MM.1S (cell line): ENCODE results near the gene EPHA6.

Experiments used
- DNase-seq: peaks from one replicate; pipeline ENCODE4 v3.0.0-alpha.2; 2015
- H2AFZ ChIP-seq: fragments of 300-600 bp; sonication (generic); 2 replicates; pipeline ENCODE4 v1.6.0; 2016; ENCODE audit warnings: antibody characterized with exemption, low read length
- H3F3A ChIP-seq: fragments of 300-600 bp; sonication (generic); 2 replicates; pipeline ENCODE4 v1.6.1; 2016; ENCODE audit warnings: mild to moderate bottlenecking, antibody characterized with exemption, low read length, moderate library complexity, mixed read lengths; ENCODE audit not compliant: insufficient read depth
- H3K27ac ChIP-seq: fragments of 300-600 bp; sonication (generic); 2 replicates; pipeline ENCODE4 v1.5.1; 2016; ENCODE audit warnings: mild to moderate bottlenecking, low read length
- H3K27me3 ChIP-seq: fragments of 300-600 bp; sonication (generic); replicated peaks from 2 replicates; pipeline ENCODE4 v1.6.0; 2016; ENCODE audit warnings: low read length; ENCODE audit not compliant: insufficient read depth
- H3K36me3 ChIP-seq: fragments of 300-600 bp; sonication (generic); replicated peaks from 2 replicates; pipeline ENCODE4 v1.6.1; 2016; ENCODE audit warnings: mild to moderate bottlenecking, low read length, mixed read lengths; ENCODE audit not compliant: insufficient read depth
- H3K4me1 ChIP-seq: fragments of 300-600 bp; sonication (generic); 2 replicates; pipeline ENCODE4 v1.6.1; 2016; ENCODE audit warnings: low read length, mixed read lengths
- H3K4me2 ChIP-seq: fragments of 300-600 bp; sonication (generic); 2 replicates; pipeline ENCODE4 v1.6.0; 2016; ENCODE audit warnings: low read depth, low read length
- H3K4me3 ChIP-seq: fragments of 300-600 bp; sonication (generic); 2 replicates; pipeline ENCODE4 v1.5.1; 2016; ENCODE audit warnings: low read length, mixed read lengths
- H3K79me2 ChIP-seq: fragments of 300-600 bp; sonication (generic); 2 replicates; pipeline ENCODE4 v1.6.1; 2016; ENCODE audit warnings: mixed run types, low read length, mixed read lengths
- H3K9ac ChIP-seq: fragments of 300-600 bp; sonication (generic); 2 replicates; pipeline ENCODE4 v1.6.1; 2016; ENCODE audit warnings: low read length, mixed read lengths
- H3K9me2 ChIP-seq: fragments of 300-600 bp; sonication (generic); replicated peaks from 2 replicates; pipeline ENCODE4 v1.6.1; 2016; ENCODE audit warnings: mild to moderate bottlenecking, low read length, mixed read lengths; ENCODE audit not compliant: insufficient read depth
- H3K9me3 ChIP-seq: fragments of 300-600 bp; sonication (generic); replicated peaks from 2 replicates; pipeline ENCODE4 v1.6.1; 2016; ENCODE audit warnings: mild to moderate bottlenecking, low read length, mixed read lengths; ENCODE audit not compliant: insufficient read depth
- H4K20me1 ChIP-seq: fragments of 300-600 bp; sonication (generic); 2 replicates; pipeline ENCODE4 v1.6.1; 2016; ENCODE audit warnings: mild to moderate bottlenecking, low read length, moderate library complexity, mixed read lengths; ENCODE audit not compliant: insufficient read depth
- CTCF ChIP-seq: fragments of 300-600 bp; sonication (generic); IDR thresholded peaks from 2 replicates; pipeline ENCODE4 v1.5.1; 2016; ENCODE audit warnings: antibody characterized with exemption, low read length, mixed read lengths
- EZH2 ChIP-seq: fragments of 300-600 bp; sonication (generic); optimal IDR thresholded peaks from 2 replicates; pipeline ENCODE3; 2017; ENCODE audit warnings: low read depth, mild to moderate bottlenecking, antibody characterized with exemption, low read length, mixed read lengths
- EZH2phosphoT487 ChIP-seq: fragments of 300-600 bp; sonication (generic); IDR thresholded peaks from 2 replicates; pipeline ENCODE4 v1.6.1; 2018; ENCODE audit warnings: antibody characterized with exemption, low read length

Gene EPHA6

GRCh38 chr3:97070302-97070701, 255.9 kb downstream of the EPHA6 start:
- no peak overlapping the region for H3K4me3 ChIP-seq
- no peaks in the 10 kb centered on the region for H3K4me1 ChIP-seq
- no peak overlapping the region for H3K4me2 ChIP-seq
- no peak overlapping the region for H3K9ac ChIP-seq
- no peaks in the 10 kb centered on the region for H3K9me3 ChIP-seq
- no peaks in the 10 kb centered on the region for H3K79me2 ChIP-seq
- no peak for TF ChIP-seq EZH2phosphoT487
- no peak for TF ChIP-seq CTCF
- TF ChIP-seq EZH2, result no peak
- DNase-seq, result no peak
- H3K9me2 ChIP-seq, result no peaks in the 10 kb centered on the region
- H3K36me3 ChIP-seq, result no peaks in the 10 kb centered on the region
- no peak overlapping the region for H3K27ac ChIP-seq
- H3F3A ChIP-seq, result no peaks in the 10 kb centered on the region
- H4K20me1 ChIP-seq, result no peaks in the 10 kb centered on the region
- no peak overlapping the region for H2AFZ ChIP-seq
- H3K27me3 ChIP-seq, result no peaks in the 10 kb centered on the region

- Histone ChIP-seq H2AFZ (no peak overlapping the region), H4K20me1 (no peaks in the 10 kb centered on the region), H3K27me3 (no peaks in the 10 kb centered on the region), H3K9me2 (no peaks in the 10 kb centered on the region), H3K9me3 (no peaks in the 10 kb centered on the region), H3K27ac (no peak overlapping the region), H3K9ac (no peak overlapping the region), H3K4me1 (no peaks in the 10 kb centered on the region), H3K4me3 (no peak overlapping the region), H3K36me3 (no peaks in the 10 kb centered on the region), H3F3A (no peaks in the 10 kb centered on the region), H3K4me2 (no peak overlapping the region), H3K79me2 (no peaks in the 10 kb centered on the region)
- DNase-seq, result no peak
- TF ChIP-seq EZH2phosphoT487 (no peak), EZH2 (no peak), CTCF (no peak)
Measured at GRCh38 chr3:97074546-97074945, 260.2 kb downstream of the EPHA6 start.

- TF ChIP-seq EZH2phosphoT487 (no peak), EZH2 (no peak), CTCF (no peak)
- Histone ChIP-seq H3K36me3 (no peaks in the 10 kb centered on the region), H3F3A (no peaks in the 10 kb centered on the region), H3K27me3 (no peaks in the 10 kb centered on the region), H3K79me2 (no peaks in the 10 kb centered on the region), H4K20me1 (no peaks in the 10 kb centered on the region), H2AFZ (no peak overlapping the region), H3K9me3 (no peaks in the 10 kb centered on the region), H3K9ac (no peak overlapping the region), H3K4me2 (no peak overlapping the region), H3K27ac (no peak overlapping the region), H3K9me2 (no peaks in the 10 kb centered on the region), H3K4me1 (no peaks in the 10 kb centered on the region), H3K4me3 (no peak overlapping the region)
- DNase-seq, result no peak
Measured at GRCh38 chr3:97076673-97077072, 262.3 kb downstream of the EPHA6 start.

DNA sequence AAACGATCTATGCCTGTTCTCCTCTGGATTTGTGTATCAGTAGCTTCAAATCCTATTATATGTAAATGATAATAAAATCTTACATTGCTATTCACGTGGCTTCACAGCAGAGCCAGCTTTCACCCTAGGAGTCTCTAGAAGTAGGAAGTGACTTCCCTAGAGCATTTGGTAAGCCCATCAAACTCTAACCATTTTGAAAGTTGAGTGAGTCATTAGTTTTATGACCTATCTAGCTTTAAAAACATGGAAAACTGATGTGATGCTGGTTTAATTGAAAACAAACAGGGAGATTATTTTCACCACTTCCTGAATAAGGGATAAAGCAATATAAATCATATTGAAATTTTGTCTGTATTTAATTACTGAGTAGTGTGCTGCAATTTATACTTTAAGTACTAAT, 275.2 kb downstream of the EPHA6 start:
- no peaks in the 10 kb centered on the region for H3K9me3 ChIP-seq
- no peaks in the 10 kb centered on the region for H3K36me3 ChIP-seq
- H3K4me3 ChIP-seq, result no peak overlapping the region
- no peak overlapping the region for H2AFZ ChIP-seq
- no peaks in the 10 kb centered on the region for H3F3A ChIP-seq
- DNase-seq, result no peak
- no peak overlapping the region for H3K27ac ChIP-seq
- no peaks in the 10 kb centered on the region for H3K27me3 ChIP-seq
- H3K4me2 ChIP-seq, result no peak overlapping the region
- H3K4me1 ChIP-seq, result no peaks in the 10 kb centered on the region
- no peak for TF ChIP-seq EZH2phosphoT487
- no peak for TF ChIP-seq EZH2
- no peak for TF ChIP-seq CTCF
- no peak overlapping the region for H3K9ac ChIP-seq
- no peaks in the 10 kb centered on the region for H3K79me2 ChIP-seq
- no peaks in the 10 kb centered on the region for H3K9me2 ChIP-seq
- H4K20me1 ChIP-seq, result no peaks in the 10 kb centered on the region
